ENCODE data around the gene B3GNT4. TPM values are rescaled to one million over a fixed set of nuclear protein-coding genes. Genes with fewer than 3 reads are reported as not detected.
"Not testable (repeated sequence)": the region's sequence is repeated elsewhere in the genome, so short reads cannot be mapped to it uniquely, and the experiment has no call there.

Gene B3GNT4
- total RNA-seq, 1 experiment from 2014 or later: not detected

DNA sequence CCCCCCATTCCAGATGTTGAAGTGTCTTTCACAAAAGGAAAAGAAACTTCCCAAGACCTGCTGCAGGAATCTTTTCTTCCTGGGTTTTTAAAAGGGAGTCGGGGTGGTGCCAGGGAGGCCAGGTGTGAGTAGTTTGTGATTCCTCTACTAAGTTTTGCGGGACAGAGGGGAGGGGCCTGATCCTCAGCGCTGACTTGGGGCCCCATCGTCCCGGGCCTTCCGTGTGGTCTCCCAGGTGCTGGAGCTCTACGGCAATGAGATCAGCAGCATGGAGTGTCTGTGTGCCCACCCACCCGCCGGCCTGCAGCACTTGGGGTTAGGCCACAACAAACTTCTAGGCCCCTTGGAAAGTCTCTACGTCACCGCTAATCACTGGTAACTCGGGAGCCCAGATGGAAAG, 16.0 kb upstream of the B3GNT4 start:
- no peak for DNase-seq (ENCODE audit: low read depth)

DNA sequence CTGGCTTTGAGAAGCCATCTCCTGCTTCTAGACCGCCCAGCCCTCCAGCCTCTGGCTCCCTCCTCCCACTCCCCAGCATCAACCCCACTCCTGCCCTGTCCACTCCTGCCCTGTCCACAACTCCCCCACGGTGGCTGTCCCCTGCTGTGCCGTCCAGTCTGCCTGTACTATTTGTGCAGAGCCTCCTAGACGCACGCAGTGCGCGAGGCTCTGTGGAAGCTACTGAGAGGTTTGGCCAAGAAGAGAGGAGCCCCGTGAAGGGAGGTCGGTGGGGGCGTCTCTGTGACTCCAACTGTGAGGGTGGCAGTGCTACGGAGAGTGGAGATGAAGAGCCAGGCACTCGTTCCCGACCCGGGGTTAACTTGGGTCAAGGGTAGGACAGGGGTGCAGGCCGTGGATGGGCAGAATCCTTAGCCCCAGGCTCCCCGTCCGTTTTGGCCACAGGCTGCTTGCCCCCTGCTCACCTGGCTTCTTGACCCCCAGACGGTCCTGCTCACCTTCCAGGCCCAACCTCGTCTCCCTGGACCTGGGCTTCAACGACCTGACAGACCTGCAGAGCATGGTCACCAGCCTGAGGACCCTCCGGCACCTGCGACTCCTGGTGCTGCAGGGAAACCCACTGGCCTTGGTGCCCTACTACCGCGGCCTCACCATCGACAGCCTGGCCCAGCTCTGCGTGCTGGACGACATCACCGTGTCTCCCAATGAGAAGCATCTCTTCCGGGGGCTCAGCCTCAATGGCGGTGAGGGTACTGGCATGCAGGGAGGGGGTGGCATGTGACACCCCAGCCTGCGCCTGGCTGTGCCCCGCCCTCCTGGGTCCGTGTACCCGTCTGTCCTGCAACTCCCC, 13.7 kb upstream of the B3GNT4 start:
- DNase-seq (ENCODE audit: low read depth): no peak

DNA sequence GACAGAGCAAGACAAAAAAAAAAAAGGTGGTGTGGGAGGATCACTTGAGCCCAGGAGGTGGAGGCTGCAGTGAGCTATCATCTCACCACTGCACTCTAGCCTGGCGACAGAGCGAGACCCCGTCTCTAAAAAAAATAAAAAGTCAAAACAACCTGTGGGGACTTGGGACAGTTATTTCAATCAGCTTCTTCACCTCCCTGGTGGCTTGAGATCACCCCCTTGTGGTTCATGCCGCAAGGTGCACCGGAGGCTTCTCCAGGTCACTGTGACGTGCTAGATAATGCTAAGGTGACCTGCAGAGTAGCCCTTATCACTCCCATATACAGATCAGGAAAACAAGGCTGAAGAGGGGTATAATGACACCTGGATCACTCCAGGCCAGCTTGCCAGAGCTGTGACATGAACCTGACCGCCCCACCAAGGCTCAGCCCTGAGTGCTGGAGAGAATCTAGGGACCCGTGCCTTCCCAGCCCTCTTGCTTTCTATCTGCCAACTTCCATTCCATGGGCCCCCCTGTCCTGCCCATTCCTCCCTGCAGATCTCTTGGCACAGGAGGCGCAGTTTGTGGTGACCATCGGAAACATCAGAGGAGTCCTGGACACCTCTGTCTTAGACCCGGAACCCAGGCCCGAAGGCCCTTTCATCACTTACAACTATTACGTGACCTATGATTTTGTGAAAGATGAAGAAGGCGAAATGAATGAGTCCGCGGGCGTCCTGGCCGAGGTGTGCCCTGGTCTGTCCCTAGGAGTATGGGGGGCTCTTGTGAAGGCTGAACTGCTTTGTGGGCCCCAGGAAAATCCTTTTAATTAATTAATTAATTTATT, 12.5 kb upstream of the B3GNT4 start:
- peak; percentile 36 for DNase-seq (ENCODE audit: low read depth)

- no peak for DNase-seq (ENCODE audit: low read depth)
Measured at GRCh38 chr12:122192441-122192840, 11.1 kb upstream of the B3GNT4 start.

GRCh38 chr12:122194804-122195203, 8.7 kb upstream of the B3GNT4 start:
- no peak for DNase-seq (ENCODE audit: low read depth)

DNA sequence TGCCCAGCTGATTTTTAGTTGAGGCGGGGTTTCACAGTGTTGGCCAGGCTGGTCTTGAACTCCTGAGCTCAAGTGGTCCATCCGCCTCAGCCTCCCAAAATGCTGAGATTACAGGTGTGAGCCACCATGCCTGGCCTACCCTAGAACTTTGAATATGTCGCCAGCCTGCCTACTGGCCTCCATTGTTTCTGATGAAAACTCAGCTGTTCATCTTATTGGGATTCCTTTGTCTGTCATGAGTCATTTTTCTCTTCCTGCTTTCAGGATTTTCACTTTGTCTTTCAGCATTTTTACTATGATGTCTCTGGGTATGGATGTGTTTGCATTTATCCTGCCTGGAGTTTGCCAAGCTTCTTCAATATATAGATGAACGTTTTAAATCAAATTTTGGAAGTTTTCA, 8.1 kb upstream of the B3GNT4 start:
- DNase-seq (ENCODE audit: low read depth): no peak

DNA sequence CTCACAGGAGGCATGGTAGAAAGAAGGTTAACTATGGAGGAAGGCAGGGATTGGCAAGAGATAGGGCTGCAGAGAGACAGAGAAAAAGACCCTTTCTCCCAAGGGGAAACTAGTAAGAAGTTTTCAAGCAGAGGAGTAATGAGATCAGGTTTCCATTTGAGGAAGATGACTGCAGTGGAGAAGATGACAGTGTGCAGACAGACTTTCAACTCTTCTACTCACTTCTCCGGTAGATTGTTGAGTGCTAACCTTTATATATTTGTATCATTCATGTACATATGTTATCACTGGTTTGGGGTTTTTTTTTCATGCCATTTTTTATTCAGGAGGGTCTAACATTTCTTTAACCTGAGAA, 5.9 kb upstream of the B3GNT4 start:
- DNase-seq (ENCODE audit: low read depth): no peak

- DNase-seq (ENCODE audit: low read depth): no peak
Measured at GRCh38 chr12:122199484-122200355, 3.8 kb upstream of the B3GNT4 start.

- DNase-seq (ENCODE audit: low read depth): no peak
Measured at GRCh38 chr12:122200541-122201175, 2.9 kb upstream of the B3GNT4 start.

DNA sequence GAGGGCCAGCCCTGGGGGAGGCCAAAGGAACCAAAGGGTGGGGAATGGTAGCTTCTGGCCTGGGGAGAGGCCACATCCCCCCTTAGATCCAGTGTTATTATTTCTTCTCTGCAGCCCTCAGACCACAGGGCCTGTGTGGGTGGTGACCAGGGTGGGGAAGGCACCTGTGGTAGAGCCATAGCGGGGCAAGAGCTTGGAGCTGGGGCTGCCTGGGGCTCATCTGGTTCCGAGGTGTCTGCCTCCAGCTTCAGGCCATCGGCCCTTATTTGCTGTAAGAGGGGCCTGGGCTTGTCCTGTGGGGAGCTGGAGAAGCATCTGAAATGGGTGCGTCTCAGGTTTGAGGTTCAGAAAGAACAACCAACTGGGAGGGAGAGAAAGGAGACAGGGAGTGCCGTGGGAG, 2.1 kb upstream of the B3GNT4 start:
- DNase-seq (ENCODE audit: low read depth): no peak

- no peak for DNase-seq (ENCODE audit: low read depth)
Measured at GRCh38 chr12:122202017-122202416, 1.5 kb upstream of the B3GNT4 start.

DNA sequence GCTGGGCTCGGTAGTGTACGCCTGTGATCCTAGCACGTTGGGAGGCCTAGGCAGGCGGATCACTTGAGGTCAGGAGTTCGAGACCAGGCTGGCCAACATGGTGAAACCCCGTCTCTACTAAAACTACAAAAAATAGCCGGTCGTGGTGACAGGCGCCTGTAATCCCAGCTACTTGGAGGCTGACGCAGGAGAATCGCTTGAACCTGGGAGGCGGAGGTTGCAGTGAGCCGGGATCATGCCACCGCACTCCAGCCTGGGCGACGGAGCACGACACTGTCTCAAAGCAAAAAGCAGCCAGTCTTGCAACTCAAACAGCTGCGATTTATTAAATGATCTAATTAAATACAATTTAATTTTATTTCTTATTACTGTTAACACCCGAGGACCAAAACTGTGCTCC, 698 bp upstream of the B3GNT4 start:
- not testable (repeated sequence) for DNase-seq (ENCODE audit: low read depth)

- DNase-seq (ENCODE audit: low read depth): no peak
Measured at GRCh38 chr12:122204167-122205052, 901 bp downstream of the B3GNT4 start.

GRCh38 chr12:122205053-122205925, 1.8 kb downstream of the B3GNT4 start:
- no peak for DNase-seq (ENCODE audit: low read depth)

DNA sequence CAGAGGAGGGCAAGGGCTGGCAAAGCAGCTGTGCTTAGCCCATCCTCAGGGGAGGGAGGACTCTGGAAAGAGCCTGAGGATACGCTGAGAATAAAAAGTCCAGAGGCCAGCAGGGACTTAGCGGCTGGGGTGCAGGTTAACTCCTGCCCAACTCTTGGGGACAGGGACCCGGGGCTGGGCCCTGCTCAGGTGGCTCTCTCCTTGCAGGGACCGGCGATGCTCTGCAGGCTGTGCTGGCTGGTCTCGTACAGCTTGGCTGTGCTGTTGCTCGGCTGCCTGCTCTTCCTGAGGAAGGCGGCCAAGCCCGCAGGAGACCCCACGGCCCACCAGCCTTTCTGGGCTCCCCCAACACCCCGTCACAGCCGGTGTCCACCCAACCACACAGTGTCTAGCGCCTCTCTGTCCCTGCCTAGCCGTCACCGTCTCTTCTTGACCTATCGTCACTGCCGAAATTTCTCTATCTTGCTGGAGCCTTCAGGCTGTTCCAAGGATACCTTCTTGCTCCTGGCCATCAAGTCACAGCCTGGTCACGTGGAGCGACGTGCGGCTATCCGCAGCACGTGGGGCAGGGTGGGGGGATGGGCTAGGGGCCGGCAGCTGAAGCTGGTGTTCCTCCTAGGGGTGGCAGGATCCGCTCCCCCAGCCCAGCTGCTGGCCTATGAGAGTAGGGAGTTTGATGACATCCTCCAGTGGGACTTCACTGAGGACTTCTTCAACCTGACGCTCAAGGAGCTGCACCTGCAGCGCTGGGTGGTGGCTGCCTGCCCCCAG, 2.8 kb downstream of the B3GNT4 start:
- DNase-seq (ENCODE audit: low read depth): no peak

DNA sequence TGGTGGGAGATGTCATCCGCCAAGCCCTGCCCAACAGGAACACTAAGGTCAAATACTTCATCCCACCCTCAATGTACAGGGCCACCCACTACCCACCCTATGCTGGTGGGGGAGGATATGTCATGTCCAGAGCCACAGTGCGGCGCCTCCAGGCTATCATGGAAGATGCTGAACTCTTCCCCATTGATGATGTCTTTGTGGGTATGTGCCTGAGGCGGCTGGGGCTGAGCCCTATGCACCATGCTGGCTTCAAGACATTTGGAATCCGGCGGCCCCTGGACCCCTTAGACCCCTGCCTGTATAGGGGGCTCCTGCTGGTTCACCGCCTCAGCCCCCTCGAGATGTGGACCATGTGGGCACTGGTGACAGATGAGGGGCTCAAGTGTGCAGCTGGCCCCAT, 3.5 kb downstream of the B3GNT4 start:
- no peak for DNase-seq (ENCODE audit: low read depth)

- no peak for DNase-seq (ENCODE audit: low read depth)
Measured at GRCh38 chr12:122207391-122207790, 3.9 kb downstream of the B3GNT4 start.

GRCh38 chr12:122208073-122208820, 4.7 kb downstream of the B3GNT4 start:
- no peak for DNase-seq (ENCODE audit: low read depth)
